Thoracic aorta (tissue), 2 donors: ENCODE data around the gene MICAL2. TPM values are rescaled to one million over a fixed set of nuclear protein-coding genes. Genes with fewer than 3 reads are reported as not detected.

Experiments used
- ATAC-seq: fragments of 150-250 bp; one replicate; pipeline ENCODE4 v1.8.0; 2017; ENCODE audit warnings: low read depth; ENCODE audit not compliant: insufficient number of reproducible peaks, low FRiP score
- DNase-seq: peaks from one replicate; pipeline ENCODE4 v3.0.0-alpha.2; 2020; ENCODE audit warnings: low spot score
- H3K27ac ChIP-seq, 2 donors: fragments of 200-600 bp; sonication (generic); 1 replicate in 1 of 2; 2 replicates in 1 of 2; pipeline ENCODE4 v1.5.1; 2016; ENCODE audit warnings: mild to moderate bottlenecking in 2 of 2, moderate library complexity in 2 of 2
- H3K27me3 ChIP-seq: fragments of 200-600 bp; sonication (generic); replicated peaks from 2 replicates; pipeline ENCODE4 v1.6.0; 2016; ENCODE audit warnings: mild to moderate bottlenecking; ENCODE audit not compliant: insufficient read depth
- H3K36me3 ChIP-seq: fragments of 200-600 bp; sonication (generic); one replicate; pipeline ENCODE4 v1.5.1; 2016
- H3K4me1 ChIP-seq, 2 donors: fragments of 200-600 bp; sonication (generic); 1 replicate in 1 of 2; 2 replicates in 1 of 2; pipeline versions ENCODE4 v1.5.1 to v1.6.0; 2016; ENCODE audit warnings: low read depth in 2 of 2, mild to moderate bottlenecking in 1 of 2; ENCODE audit not compliant: control insufficient read depth in 1 of 2
- H3K4me3 ChIP-seq: fragments of 200-600 bp; sonication (generic); 2 replicates; pipeline ENCODE4 v1.5.1; 2016; ENCODE audit warnings: mild to moderate bottlenecking
- H3K9me3 ChIP-seq: fragments of 200-600 bp; sonication (generic); 2 replicates; pipeline ENCODE4 v1.5.1; 2016
- CTCF ChIP-seq: fragments of 200-600 bp; sonication (generic); IDR thresholded peaks from one replicate; pipeline ENCODE4 v1.5.1; 2019; ENCODE audit warnings: antibody characterized with exemption
- total RNA-seq, 2 donors: library from RNA; depleted of rRNA; stranded (reverse); fragments of >200 nt; gene quantifications; one replicate each; pipeline versions ENCODE4 v1.1.0 to v1.2.3, GENCODE V29; 2016

MICAL2 gene
- total RNA-seq, 2 donors from 2014 or later, result 791 to 989 TPM

- no peak overlapping the region for H3K27ac ChIP-seq
- DNase-seq (no peak), ATAC-seq (no peak)
- peaks cover 8 to 13% of the 10 kb centered on the region in 2 donors for H3K4me1 ChIP-seq
- TF ChIP-seq CTCF, result no peak
- no peaks in the 10 kb centered on the region for H3K9me3 ChIP-seq
- no peaks in the 10 kb centered on the region for H3K27me3 ChIP-seq
- no peak overlapping the region for H3K4me3 ChIP-seq
- no peaks in the 10 kb centered on the region for H3K36me3 ChIP-seq
Measured at GRCh38 chr11:12100841-12101242, 9.5 kb upstream of the MICAL2 start.

DNA sequence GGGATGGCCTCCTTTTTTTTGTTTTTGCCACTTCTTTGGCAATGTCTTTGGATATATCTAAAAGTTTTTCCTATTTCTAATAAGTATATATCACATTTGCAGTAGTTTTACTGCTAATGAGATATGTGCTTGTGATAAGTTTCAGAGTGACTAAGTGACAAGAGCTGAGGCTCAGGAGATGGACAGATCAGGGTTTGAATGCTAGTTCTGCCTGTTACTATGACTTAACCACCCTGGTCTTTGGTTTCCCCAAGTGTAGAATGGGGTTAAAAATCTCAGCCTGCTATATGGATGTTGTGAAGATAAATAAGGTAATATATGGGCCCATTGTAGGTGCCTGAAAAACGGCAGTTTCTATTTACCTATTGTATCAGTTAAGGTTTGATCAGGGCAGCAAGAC, 9.1 kb upstream of the MICAL2 start:
- no peak for TF ChIP-seq CTCF
- no peak for DNase-seq
- Histone ChIP-seq H3K4me1 (peaks cover 8 to 13% of the 10 kb centered on the region in 2 donors), H3K36me3 (no peaks in the 10 kb centered on the region), H3K27me3 (no peaks in the 10 kb centered on the region), H3K9me3 (no peaks in the 10 kb centered on the region), H3K27ac (no peak overlapping the region), H3K4me3 (no peak overlapping the region)
- no peak for ATAC-seq

- DNase-seq (no peak), ATAC-seq (no peak)
- H3K27me3 ChIP-seq, result no peaks in the 10 kb centered on the region
- H3K9me3 ChIP-seq, result no peaks in the 10 kb centered on the region
- no peak for TF ChIP-seq CTCF
- H3K4me1 ChIP-seq, result peaks cover 8 to 13% of the 10 kb centered on the region in 2 donors
- no peaks in the 10 kb centered on the region for H3K36me3 ChIP-seq
- H3K4me3 ChIP-seq, result no peak overlapping the region
- no peak overlapping the region for H3K27ac ChIP-seq
Measured at GRCh38 chr11:12102588-12103410, 7.6 kb upstream of the MICAL2 start.

DNA sequence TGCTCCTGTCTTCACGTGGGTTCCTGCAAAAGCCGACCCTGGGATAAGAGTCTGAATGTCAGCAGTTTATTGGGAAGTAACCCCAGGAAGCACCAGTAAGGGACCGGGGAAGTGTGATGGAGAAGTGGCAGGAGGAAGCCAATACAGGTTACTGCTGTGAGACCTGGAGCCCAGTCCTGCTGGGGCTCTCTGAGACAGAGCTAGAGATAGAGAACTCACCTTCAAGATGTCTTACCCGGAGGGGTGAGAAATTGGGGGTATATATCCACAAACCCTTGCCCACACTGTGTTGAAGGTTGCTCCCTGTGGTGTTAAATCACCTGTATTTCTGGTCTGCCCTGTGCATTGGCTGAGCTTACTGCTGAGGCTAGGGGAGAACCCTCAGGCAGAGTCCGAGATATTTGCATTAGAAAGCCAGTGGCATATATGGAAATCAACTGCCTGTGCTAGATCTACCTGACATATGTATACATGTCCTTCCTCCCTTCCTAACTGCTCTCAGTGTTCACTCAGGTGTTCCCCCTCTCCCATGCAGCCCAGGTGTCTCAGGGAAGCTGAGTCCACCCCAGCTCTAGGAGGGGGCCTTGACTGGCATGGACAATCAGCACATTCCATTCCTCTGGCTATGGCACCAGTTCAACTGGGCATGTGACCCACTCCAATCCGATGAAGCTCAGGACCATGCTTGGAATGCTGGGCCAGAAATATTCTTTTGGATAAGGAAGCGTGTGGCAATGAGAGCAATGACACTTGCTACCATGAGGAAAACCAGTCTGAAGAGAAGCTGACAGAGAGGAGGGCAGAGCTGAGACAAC, 6.8 kb upstream of the MICAL2 start:
- TF ChIP-seq CTCF, result no peak
- no peak overlapping the region for H3K4me3 ChIP-seq
- H3K27me3 ChIP-seq, result no peaks in the 10 kb centered on the region
- ATAC-seq (no peak), DNase-seq (no peak)
- no peak overlapping the region for H3K27ac ChIP-seq
- no peaks in the 10 kb centered on the region for H3K36me3 ChIP-seq
- no peaks in the 10 kb centered on the region for H3K9me3 ChIP-seq
- H3K4me1 ChIP-seq, result peaks cover 8 to 13% of the 10 kb centered on the region in 2 donors

- no peak overlapping the region for H3K27ac ChIP-seq
- H3K4me1 ChIP-seq, result peaks cover 11 to 22% of the 10 kb centered on the region in 2 donors
- no peaks in the 10 kb centered on the region for H3K9me3 ChIP-seq
- no peak overlapping the region for H3K4me3 ChIP-seq
- H3K27me3 ChIP-seq, result no peaks in the 10 kb centered on the region
- no peak for DNase-seq
- TF ChIP-seq CTCF, result no peak
- no peaks in the 10 kb centered on the region for H3K36me3 ChIP-seq
- no peak for ATAC-seq
Measured at GRCh38 chr11:12105471-12105870, 4.9 kb upstream of the MICAL2 start.
